ENCODE results near the gene INTS2.

Gene INTS2

DNA sequence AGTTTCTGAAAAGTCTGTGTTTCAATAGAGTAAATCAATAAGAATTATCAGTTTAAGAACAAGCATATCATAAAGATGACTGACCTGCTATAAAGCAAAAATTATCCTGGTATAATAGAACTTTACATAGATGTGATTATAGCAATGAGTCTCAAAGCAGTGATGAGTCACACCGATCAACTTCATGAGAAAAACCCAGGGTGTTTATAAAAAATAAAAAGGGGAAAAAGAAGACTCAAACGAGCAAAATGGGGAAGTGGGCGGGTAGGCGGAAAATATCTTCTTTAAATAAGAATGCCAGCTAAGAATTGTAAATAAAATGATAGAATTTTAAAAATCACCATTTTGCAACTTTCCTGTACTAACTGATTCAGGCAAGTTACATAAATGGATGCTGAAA, 111.2 kb downstream of the INTS2 start:
- no peak for DNase-seq

DNA sequence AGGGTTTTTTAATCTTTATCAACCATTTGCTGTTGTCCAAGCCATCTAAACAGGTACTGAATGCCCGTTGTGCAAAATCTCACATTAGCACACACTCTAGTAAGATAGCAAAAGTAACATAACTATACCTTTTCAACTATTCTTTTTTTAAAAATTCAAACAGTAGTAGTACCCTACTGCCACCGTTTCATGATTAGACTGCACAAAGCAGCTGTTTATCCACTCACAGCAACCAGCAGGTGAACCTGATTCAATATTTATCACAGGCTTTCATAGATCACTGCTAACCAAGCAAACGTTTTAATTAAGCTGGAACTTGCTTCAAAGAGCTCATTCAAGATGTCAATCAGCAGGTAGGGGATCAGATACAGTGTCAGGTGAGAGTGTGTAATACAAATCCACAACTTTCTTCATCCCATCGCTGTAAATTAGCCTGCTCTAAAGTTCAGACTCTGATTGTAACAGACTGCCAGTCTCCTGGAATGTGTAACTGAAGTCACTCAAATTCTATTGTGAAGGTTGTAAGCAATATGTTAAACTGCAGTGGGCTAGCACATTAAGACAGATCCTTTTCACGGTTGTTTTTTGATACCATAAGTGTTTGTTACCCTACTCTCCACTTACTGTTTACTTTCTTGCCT, 111.8 kb downstream of the INTS2 start:
- no peak for DNase-seq
